PFSK-1 (cell line): ENCODE measurements around the gene LIPT2. TPM values are rescaled to one million over a fixed set of nuclear protein-coding genes. Genes with fewer than 3 reads are reported as not detected.

Source experiments
- FOXP2 ChIP-seq: optimal IDR thresholded peaks from 2 replicates; pipeline ENCODE3; 2011; ENCODE audit warnings: borderline replicate concordance, control low read depth, inconsistent platforms; ENCODE audit not compliant: insufficient read depth; ENCODE audit errors: extremely low read length, extremely low read depth
- POLR2AphosphoS5 ChIP-seq: IDR thresholded peaks from 2 replicates; pipeline ENCODE4 v1.6.1; 2012; ENCODE audit warnings: low read depth, mild to moderate bottlenecking, control low read depth, low read length, moderate library complexity
- REST ChIP-seq, 2 experiments: IDR thresholded peaks; 2 replicates each; pipeline versions ENCODE4 v1.6.1 to v1.8.0; 2011 to 2012; ENCODE audit warnings: low read depth in 2 of 2, low read length in 2 of 2, control low read depth in 1 of 2, inconsistent platforms in 1 of 2, mild to moderate bottlenecking in 1 of 2, moderate library complexity in 1 of 2; ENCODE audit not compliant: insufficient read depth in 1 of 2
- SIN3A ChIP-seq: IDR thresholded peaks from 2 replicates; pipeline ENCODE4 v1.6.1; 2012; ENCODE audit warnings: mild to moderate bottlenecking, low read length, moderate library complexity, borderline replicate concordance; ENCODE audit not compliant: insufficient read depth
- TAF1 ChIP-seq: IDR thresholded peaks from 2 replicates; pipeline ENCODE4 v1.6.1; 2012; ENCODE audit warnings: low read length, control low read depth, borderline replicate concordance; ENCODE audit not compliant: insufficient read depth
- polyA plus RNA-seq: library from polyadenylated mRNA; unstranded; fragments of >200 nt; gene quantifications from one replicate; pipeline ENCODE4 v1.2.1, GENCODE V29; 2012; ENCODE audit warnings: low read depth, missing spikeins; ENCODE audit not compliant: insufficient read length

The LIPT2 gene
- 5.2 TPM for polyA plus RNA-seq

- TF ChIP-seq TAF1 (no peak), REST (IDR thresholded peaks at IDR 0.05; ENCODE audit: insufficient read depth in 1 of 2, low read depth in 2 of 2, low read length in 2 of 2) (no peak), FOXP2 (peak; percentile 73), POLR2AphosphoS5 (peak; percentile 88), SIN3A (no peak)
Measured at GRCh38 chr11:74492974-74493790, at the start of gene LIPT2. Gene LIPT2 (minus strand): TSS chr11:74493724. CDS start chr11:74493703, 21 bp downstream.

- TF ChIP-seq REST (IDR thresholded peaks at IDR 0.05; ENCODE audit: insufficient read depth in 1 of 2, low read depth in 2 of 2, low read length in 2 of 2) (0 out of 4 replicates have a peak, but pooled peaks of 1 of the 2 experiments have one; percentile 14), SIN3A (no peak), POLR2AphosphoS5 (no peak), FOXP2 (no peak)
Measured at GRCh38 chr11:74541466-74541865, 47.9 kb upstream of the LIPT2 start.

GRCh38 chr11:74540270-74540669, 46.7 kb upstream of the LIPT2 start:
- TF ChIP-seq REST (IDR thresholded peaks at IDR 0.05; ENCODE audit: insufficient read depth in 1 of 2, low read depth in 2 of 2, low read length in 2 of 2) (no peak), FOXP2 (no peak), TAF1 (no peak), SIN3A (no peak), POLR2AphosphoS5 (no peak)

GRCh38 chr11:74538680-74539079, 45.2 kb upstream of the LIPT2 start:
- TF ChIP-seq POLR2AphosphoS5 (no peak), TAF1 (no peak), REST (IDR thresholded peaks at IDR 0.05; ENCODE audit: insufficient read depth in 1 of 2, low read depth in 2 of 2, low read length in 2 of 2) (no peak), FOXP2 (no peak), SIN3A (no peak)
